HG02885 (cell line): ENCODE results near the gene ZNF441.
"Not testable (repeated sequence)": the region's sequence is repeated elsewhere in the genome, so short reads cannot be mapped to it uniquely, and the experiment has no call there.

Source experiments
- ATAC-seq: cut with Tn5 transposase; IDR thresholded peaks from one replicate; pipeline ENCODE4 v1.9.1; 2021; ENCODE audit warnings: mild to moderate bottlenecking; ENCODE audit not compliant: unreplicated experiment, poor library complexity

ZNF441 gene

GRCh38 chr19:11766597-11767591, at the start of gene ZNF441:
Gene ZNF441 (plus strand): TSS chr19:11767000. CDS start chr19:11767194, 194 bp downstream.
- ATAC-seq: peak; percentile 94

- ATAC-seq: no peak
Measured at GRCh38 chr19:11721681-11722080, 45.1 kb upstream of the ZNF441 start.

GRCh38 chr19:11722414-11722813, 44.4 kb upstream of the ZNF441 start:
- no peak for ATAC-seq

- ATAC-seq: no peak
Measured at GRCh38 chr19:11729586-11729985, 37.2 kb upstream of the ZNF441 start.

GRCh38 chr19:11735375-11735774, 31.4 kb upstream of the ZNF441 start:
- ATAC-seq: no peak

GRCh38 chr19:11736696-11737095, 30.1 kb upstream of the ZNF441 start:
- no peak for ATAC-seq

- ATAC-seq: peak; percentile 34
Measured at GRCh38 chr19:11737964-11738745, 28.6 kb upstream of the ZNF441 start.

- peak; percentile 96 for ATAC-seq
Measured at GRCh38 chr19:11738746-11739620, 27.8 kb upstream of the ZNF441 start, which contains the start of gene ZNF823. Gene ZNF823 (minus strand): TSS chr19:11738946. CDS start chr19:11738819, 127 bp downstream.

- ATAC-seq: no peak
Measured at GRCh38 chr19:11745869-11746268, 20.9 kb upstream of the ZNF441 start.

- no peak for ATAC-seq
Measured at GRCh38 chr19:11747277-11747676, 19.5 kb upstream of the ZNF441 start.

- no peak for ATAC-seq
Measured at GRCh38 chr19:11749751-11750150, 17.0 kb upstream of the ZNF441 start.

- ATAC-seq: no peak
Measured at GRCh38 chr19:11752244-11752736, 14.5 kb upstream of the ZNF441 start.

- ATAC-seq: no peak
Measured at GRCh38 chr19:11754663-11755062, 12.1 kb upstream of the ZNF441 start.

- ATAC-seq: no peak
Measured at GRCh38 chr19:11756965-11757364, 9.8 kb upstream of the ZNF441 start.

GRCh38 chr19:11759805-11760204, 7.0 kb upstream of the ZNF441 start:
- ATAC-seq: no peak

GRCh38 chr19:11763117-11763516, 3.7 kb upstream of the ZNF441 start:
- ATAC-seq: no peak

GRCh38 chr19:11763611-11764010, 3.2 kb upstream of the ZNF441 start:
- no peak for ATAC-seq

GRCh38 chr19:11767633-11768133, 883 bp downstream of the ZNF441 start:
- peak; percentile 16 for ATAC-seq

GRCh38 chr19:11769995-11770394, 3.2 kb downstream of the ZNF441 start:
- ATAC-seq: no peak

GRCh38 chr19:11771520-11771919, 4.7 kb downstream of the ZNF441 start:
- not testable (repeated sequence) for ATAC-seq
